K562 (cell line): ENCODE data around the gene FGGY. TPM values are rescaled to one million over a fixed set of nuclear protein-coding genes. Genes with fewer than 3 reads are reported as not detected.

Source experiments
- ATAC-seq: fragments of 200-7000 bp; cut with Tn5 transposase; 3 replicates; pipeline ENCODE4 v1.9.1; 2020; ENCODE audit warnings: moderate library complexity
- BruUV-seq: library from RNA; stranded (reverse); fragments of 400-500 nt; replicated peaks from 2 replicates; lab custom pipeline; 2021; lab: Mats Ljungman, UMichigan
- CTCF ChIA-PET: fragments of 300-600 bp; formaldehyde crosslinking; extraction: SDS; loops from one replicate; lab custom pipeline; 2021; ENCODE audit warnings: low intra/inter-chr PET ratio; lab: Yijun Ruan, JAX
- POLR2A ChIA-PET: fragments of 300-600, 350-650 bp; sonication (Branson Sonifier 250); formaldehyde crosslinking; extraction: SDS; loops from one replicate; lab custom pipeline; 2021; ENCODE audit warnings: antibody characterized with exemption, inconsistent platforms; lab: Yijun Ruan, JAX
- DNase-seq, 4 experiments: peaks; one replicate each; pipeline versions ENCODE4 v3.0.0 to v3.0.0-alpha.2; 2011 to 2018; ENCODE audit warnings: low spot score in 3 of 4, mixed read lengths in 3 of 4; ENCODE audit errors: extremely low read depth in 1 of 4
- FAIRE-seq: peaks from 2 replicates; lab custom pipeline; 2011; peaks lifted over from hg19 to GRCh38; lab: Jason Lieb, UNC
- H2AFZ ChIP-seq: 2 replicates; pipeline ENCODE4 v1.6.0; 2011; ENCODE audit warnings: low read depth, low read length, control low read depth, inconsistent platforms
- H3K27ac ChIP-seq: fragments of 200-600 bp; 3 replicates; pipeline ENCODE4 v1.8.0; 2011; ENCODE audit warnings: low read depth, mild to moderate bottlenecking, control low read depth, inconsistent platforms, low read length, moderate library complexity, mixed read lengths; ENCODE audit errors: extremely low read depth
- H3K27me3 ChIP-seq, 2 experiments: fragments of 300-600 bp in 1 of 2; 2 replicates in 1 of 2; 3 replicates in 1 of 2; pipeline versions ENCODE4 v1.6.0 to v1.8.0; 2011; ENCODE audit warnings: inconsistent platforms in 2 of 2, low read length in 2 of 2, mild to moderate bottlenecking in 1 of 2, mixed read lengths in 1 of 2, moderate library complexity in 1 of 2; ENCODE audit not compliant: control insufficient read depth in 2 of 2, insufficient read depth in 2 of 2
- H3K36me3 ChIP-seq: fragments of 300-600 bp; 3 replicates; pipeline ENCODE4 v1.8.0; 2011; ENCODE audit warnings: mild to moderate bottlenecking, low read length, inconsistent platforms; ENCODE audit not compliant: control insufficient read depth, insufficient read depth
- H3K4me1 ChIP-seq, 2 experiments: fragments of 200-600 bp in 1 of 2; replicated peaks in 1 of 2; 2 replicates in 1 of 2; 3 replicates in 1 of 2; pipeline versions ENCODE4 v1.5.1 to v1.8.0; 2011; ENCODE audit warnings: inconsistent platforms in 2 of 2, low read length in 2 of 2, mild to moderate bottlenecking in 1 of 2, mixed read lengths in 1 of 2, moderate library complexity in 1 of 2; ENCODE audit not compliant: control insufficient read depth in 2 of 2, insufficient read depth in 2 of 2
- H3K4me2 ChIP-seq: 2 replicates; pipeline ENCODE4 v1.6.1; 2011; ENCODE audit warnings: low read length, control low read depth, inconsistent platforms, mixed read lengths; ENCODE audit not compliant: insufficient read depth
- H3K4me3 ChIP-seq: fragments of 200-600 bp; sonication (generic), shearing (Covaris generic); 2 replicates; pipeline ENCODE4 v1.5.1; 2016; ENCODE audit warnings: control low read depth, inconsistent platforms
- H3K79me2 ChIP-seq: fragments of 200-600 bp; 3 replicates; pipeline ENCODE4 v1.8.0; 2011; ENCODE audit warnings: low read length, inconsistent platforms; ENCODE audit not compliant: control insufficient read depth, insufficient read depth
- H3K9ac ChIP-seq, 2 experiments: 2 replicates each; pipeline versions ENCODE4 v1.6.0 to v1.6.1; 2011; ENCODE audit warnings: low read depth in 2 of 2, low read length in 2 of 2, control low read depth in 1 of 2, inconsistent platforms in 1 of 2, mild to moderate bottlenecking in 1 of 2, mixed read lengths in 1 of 2; ENCODE audit not compliant: insufficient read depth in 1 of 2
- H3K9me1 ChIP-seq: one replicate; pipeline ENCODE4 v1.6.0; 2011; ENCODE audit warnings: inconsistent platforms, mild to moderate bottlenecking, low read length, moderate library complexity; ENCODE audit not compliant: control insufficient read depth, insufficient read depth
- H3K9me3 ChIP-seq: replicated peaks from 2 replicates; pipeline ENCODE4 v1.5.1; 2011; ENCODE audit warnings: low read depth, low read length, inconsistent platforms; ENCODE audit not compliant: control insufficient read depth, insufficient read depth
- H4K20me1 ChIP-seq: replicated peaks from 2 replicates; pipeline ENCODE4 v1.6.1; 2011; ENCODE audit warnings: low read length, inconsistent platforms, mixed read lengths; ENCODE audit not compliant: control insufficient read depth, insufficient read depth
- WGBS: fragments of 100-300 bp; shearing (Covaris generic); methylation state at CpG from one replicate; pipeline ENCODE4 v1.1.6; 2016; ENCODE audit warnings: low coverage, mixed read lengths; ENCODE audit not compliant: insufficient coverage; ENCODE audit errors: missing lambda C conversion rate; 5-methylcytosine and 5-hydroxymethylcytosine counted together
- in situ Hi-C: fragments of 300-500 bp; cut with MboI; formaldehyde crosslinking; loops from 4 replicates; pipeline ENCODE4 v1.15.0; 2018; ENCODE audit warnings: inconsistent platforms, mixed read lengths
- intact Hi-C: fragments of 100-400 bp; cut with micrococcal nuclease; formaldehyde crosslinking; loops from 2 replicates; pipeline ENCODE4 v1.14.2; 2022
- polyA plus RNA-seq, 8 experiments: library from polyadenylated mRNA; depleted of rRNA in 4 of 8; stranded (reverse) in 5 of 8; unstranded in 3 of 8; fragments of >200 nt; fragmentation: Nextera tagmentation in 2 of 8; fragmentation: Illumina TruSeq in 1 of 8; extraction: Ambion mirVana in 2 of 8; extraction: Trizol in 1 of 8; gene quantifications; 2 replicates each; pipeline versions ENCODE4 v1.2.1 to v1.2.3, GENCODE V29; 2011 to 2014; ENCODE audit warnings: inconsistent platforms in 1 of 8, missing spikeins in 1 of 8
- total RNA-seq, 7 experiments: library from RNA; depleted of rRNA in 6 of 7; stranded (reverse); fragments of >200 nt in 6 of 7; fragmentation: Illumina TruSeq in 2 of 7; extraction: Trizol in 2 of 7; gene quantifications; 2 replicates each; pipeline versions ENCODE4 v1.2.1 to v1.2.3, GENCODE V29; 2011 to 2021; ENCODE audit warnings: low replicate concordance in 1 of 7
- TF ChIP-seq, protein P1 (sequence below): IDR thresholded peaks from 2 replicates; pipeline ENCODE4 v1.6.1; 2014; ENCODE audit warnings: antibody characterized with exemption
- TF ChIP-seq, protein P2 (sequence below), 2 experiments: fragments of 150-350 bp in 1 of 2; IDR thresholded peaks; 2 replicates each; pipeline ENCODE4 v1.6.1; 2012 to 2016; ENCODE audit warnings: low read depth in 2 of 2, low read length in 2 of 2, mild to moderate bottlenecking in 1 of 2, moderate library complexity in 1 of 2

Gene FGGY
- total and polyA plus RNA-seq, 9 of the 15 experiments (the other 6 are each of a cell fraction or from before 2014, with no cell fraction given) = 9.7 to 19.2 (median 12.6) TPM

DNA sequence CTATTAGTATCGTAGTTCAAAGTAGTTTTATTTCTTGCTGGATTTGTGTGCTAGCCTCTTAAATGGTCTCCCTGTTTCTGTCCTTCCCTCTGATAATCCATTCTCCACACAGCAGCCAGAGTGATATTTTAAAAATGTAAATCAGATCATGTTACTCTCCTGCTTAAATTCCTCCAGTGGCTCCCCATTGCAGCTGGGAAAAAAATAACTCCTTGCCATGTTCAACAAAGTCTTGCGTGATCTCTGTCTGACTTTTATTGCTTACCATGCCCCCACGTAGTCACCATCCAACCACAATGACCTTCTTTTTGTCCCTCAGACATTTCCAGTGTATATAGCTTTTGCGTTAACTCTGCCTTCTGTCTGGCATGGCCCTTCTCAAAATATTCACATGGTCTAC lies 178.8 kb downstream of the FGGY start:
- intact Hi-C loops = no loop called here
- Histone ChIP-seq H3K4me1 (no peaks in the 10 kb centered on the region; a peak in 1 of 5 replicates), H3K27ac (no peak overlapping the region), H3K9ac (no peak overlapping the region), H3K36me3 (no peaks in the 10 kb centered on the region), H3K27me3 (no peaks in the 10 kb centered on the region), H2AFZ (no peak overlapping the region), H4K20me1 (no peaks in the 10 kb centered on the region), H3K4me3 (no peak overlapping the region), H3K9me1 (no peaks in the 10 kb centered on the region), H3K9me3 (no peaks in the 10 kb centered on the region), H3K4me2 (no peak overlapping the region), H3K79me2 (no peaks in the 10 kb centered on the region)
- ChIA-PET CTCF (no interaction called here), POLR2A (no interaction called here)
- ATAC-seq (no peak), FAIRE-seq (no peak), DNase-seq (no peak)
- BruUV-seq = no TSS peak
- WGBS = 11% methylated on average over 4 of the region's 4 CpGs
- in situ Hi-C loops = no loop called here
- TF ChIP-seq, protein P1, sequence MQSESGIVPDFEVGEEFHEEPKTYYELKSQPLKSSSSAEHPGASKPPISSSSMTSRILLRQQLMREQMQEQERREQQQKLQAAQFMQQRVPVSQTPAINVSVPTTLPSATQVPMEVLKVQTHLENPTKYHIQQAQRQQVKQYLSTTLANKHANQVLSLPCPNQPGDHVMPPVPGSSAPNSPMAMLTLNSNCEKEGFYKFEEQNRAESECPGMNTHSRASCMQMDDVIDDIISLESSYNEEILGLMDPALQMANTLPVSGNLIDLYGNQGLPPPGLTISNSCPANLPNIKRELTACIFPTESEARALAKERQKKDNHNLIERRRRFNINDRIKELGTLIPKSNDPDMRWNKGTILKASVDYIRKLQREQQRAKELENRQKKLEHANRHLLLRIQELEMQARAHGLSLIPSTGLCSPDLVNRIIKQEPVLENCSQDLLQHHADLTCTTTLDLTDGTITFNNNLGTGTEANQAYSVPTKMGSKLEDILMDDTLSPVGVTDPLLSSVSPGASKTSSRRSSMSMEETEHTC = no peak
- TF ChIP-seq, protein P2, sequence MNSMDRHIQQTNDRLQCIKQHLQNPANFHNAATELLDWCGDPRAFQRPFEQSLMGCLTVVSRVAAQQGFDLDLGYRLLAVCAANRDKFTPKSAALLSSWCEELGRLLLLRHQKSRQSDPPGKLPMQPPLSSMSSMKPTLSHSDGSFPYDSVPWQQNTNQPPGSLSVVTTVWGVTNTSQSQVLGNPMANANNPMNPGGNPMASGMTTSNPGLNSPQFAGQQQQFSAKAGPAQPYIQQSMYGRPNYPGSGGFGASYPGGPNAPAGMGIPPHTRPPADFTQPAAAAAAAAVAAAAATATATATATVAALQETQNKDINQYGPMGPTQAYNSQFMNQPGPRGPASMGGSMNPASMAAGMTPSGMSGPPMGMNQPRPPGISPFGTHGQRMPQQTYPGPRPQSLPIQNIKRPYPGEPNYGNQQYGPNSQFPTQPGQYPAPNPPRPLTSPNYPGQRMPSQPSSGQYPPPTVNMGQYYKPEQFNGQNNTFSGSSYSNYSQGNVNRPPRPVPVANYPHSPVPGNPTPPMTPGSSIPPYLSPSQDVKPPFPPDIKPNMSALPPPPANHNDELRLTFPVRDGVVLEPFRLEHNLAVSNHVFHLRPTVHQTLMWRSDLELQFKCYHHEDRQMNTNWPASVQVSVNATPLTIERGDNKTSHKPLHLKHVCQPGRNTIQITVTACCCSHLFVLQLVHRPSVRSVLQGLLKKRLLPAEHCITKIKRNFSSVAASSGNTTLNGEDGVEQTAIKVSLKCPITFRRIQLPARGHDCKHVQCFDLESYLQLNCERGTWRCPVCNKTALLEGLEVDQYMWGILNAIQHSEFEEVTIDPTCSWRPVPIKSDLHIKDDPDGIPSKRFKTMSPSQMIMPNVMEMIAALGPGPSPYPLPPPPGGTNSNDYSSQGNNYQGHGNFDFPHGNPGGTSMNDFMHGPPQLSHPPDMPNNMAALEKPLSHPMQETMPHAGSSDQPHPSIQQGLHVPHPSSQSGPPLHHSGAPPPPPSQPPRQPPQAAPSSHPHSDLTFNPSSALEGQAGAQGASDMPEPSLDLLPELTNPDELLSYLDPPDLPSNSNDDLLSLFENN (IDR thresholded peaks at IDR 0.05; ENCODE audit: low read depth in 2 of 2, low read length in 2 of 2) = no peak
